ENCODE measurements around the gene ANOS1.

The ANOS1 gene

DNA sequence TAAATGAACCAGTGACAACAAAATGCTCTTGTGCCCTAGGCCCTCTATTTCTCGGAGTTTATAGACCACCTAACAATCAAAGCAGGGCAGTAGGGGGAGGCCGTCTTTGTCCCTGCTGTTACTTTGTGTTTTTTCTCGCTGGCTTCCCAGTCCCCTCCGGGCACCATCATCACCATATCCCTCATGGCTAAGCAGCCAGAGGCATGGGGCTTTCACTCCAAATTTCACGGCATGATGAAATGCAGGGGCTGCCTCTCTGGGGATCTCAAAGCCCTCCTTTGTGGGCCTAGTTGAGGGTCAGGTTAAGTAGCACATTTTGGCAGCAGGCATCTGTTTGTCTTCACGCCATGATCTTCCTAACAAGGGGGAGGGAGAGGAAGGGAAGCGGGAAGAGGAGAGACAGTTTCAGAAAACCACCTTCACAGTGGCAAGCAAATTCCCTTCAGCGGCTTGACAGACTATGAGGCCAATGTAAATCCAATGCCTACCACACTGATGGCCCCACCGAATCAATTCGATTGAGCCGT is 91.9 kb downstream of the ANOS1 start:
- TF ChIP-seq OSR1 (CRISPR knock-in tag; IDR thresholded peaks at IDR 0.05): no peak
- no peak for TF ChIP-seq BACH2 (CRISPR knock-in tag; IDR thresholded peaks at IDR 0.05; ENCODE audit: borderline replicate concordance)
- no peak for TF ChIP-seq SNAI2 (CRISPR knock-in tag; IDR thresholded peaks at IDR 0.05)
- TF ChIP-seq, protein P1, sequence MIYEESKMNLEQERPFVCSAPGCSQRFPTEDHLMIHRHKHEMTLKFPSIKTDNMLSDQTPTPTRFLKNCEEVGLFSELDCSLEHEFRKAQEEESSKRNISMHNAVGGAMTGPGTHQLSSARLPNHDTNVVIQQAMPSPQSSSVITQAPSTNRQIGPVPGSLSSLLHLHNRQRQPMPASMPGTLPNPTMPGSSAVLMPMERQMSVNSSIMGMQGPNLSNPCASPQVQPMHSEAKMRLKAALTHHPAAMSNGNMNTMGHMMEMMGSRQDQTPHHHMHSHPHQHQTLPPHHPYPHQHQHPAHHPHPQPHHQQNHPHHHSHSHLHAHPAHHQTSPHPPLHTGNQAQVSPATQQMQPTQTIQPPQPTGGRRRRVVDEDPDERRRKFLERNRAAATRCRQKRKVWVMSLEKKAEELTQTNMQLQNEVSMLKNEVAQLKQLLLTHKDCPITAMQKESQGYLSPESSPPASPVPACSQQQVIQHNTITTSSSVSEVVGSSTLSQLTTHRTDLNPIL (CRISPR knock-in tag; IDR thresholded peaks at IDR 0.05; ENCODE audit: low read depth): no peak
- TF ChIP-seq ARNTL (CRISPR knock-in tag; IDR thresholded peaks at IDR 0.05; ENCODE audit: borderline replicate concordance, low read depth): no peak
- no peak for TF ChIP-seq ZFP30 (CRISPR knock-in tag; IDR thresholded peaks at IDR 0.05)
- no peak for TF ChIP-seq ESRRG (CRISPR knock-in tag; IDR thresholded peaks at IDR 0.05)
- no peak for TF ChIP-seq ZNF565 (CRISPR knock-in tag; conservative IDR thresholded peaks at IDR 0.05; ENCODE audit: low read depth)
- TF ChIP-seq GLIS3 (CRISPR knock-in tag; IDR thresholded peaks at IDR 0.05): no peak
- no peak for TF ChIP-seq PPARA (CRISPR knock-in tag; IDR thresholded peaks at IDR 0.05; ENCODE audit: borderline replicate concordance)
- no peak for TF ChIP-seq CSRNP3 (CRISPR knock-in tag; IDR thresholded peaks at IDR 0.05)
- TF ChIP-seq, protein P2, sequence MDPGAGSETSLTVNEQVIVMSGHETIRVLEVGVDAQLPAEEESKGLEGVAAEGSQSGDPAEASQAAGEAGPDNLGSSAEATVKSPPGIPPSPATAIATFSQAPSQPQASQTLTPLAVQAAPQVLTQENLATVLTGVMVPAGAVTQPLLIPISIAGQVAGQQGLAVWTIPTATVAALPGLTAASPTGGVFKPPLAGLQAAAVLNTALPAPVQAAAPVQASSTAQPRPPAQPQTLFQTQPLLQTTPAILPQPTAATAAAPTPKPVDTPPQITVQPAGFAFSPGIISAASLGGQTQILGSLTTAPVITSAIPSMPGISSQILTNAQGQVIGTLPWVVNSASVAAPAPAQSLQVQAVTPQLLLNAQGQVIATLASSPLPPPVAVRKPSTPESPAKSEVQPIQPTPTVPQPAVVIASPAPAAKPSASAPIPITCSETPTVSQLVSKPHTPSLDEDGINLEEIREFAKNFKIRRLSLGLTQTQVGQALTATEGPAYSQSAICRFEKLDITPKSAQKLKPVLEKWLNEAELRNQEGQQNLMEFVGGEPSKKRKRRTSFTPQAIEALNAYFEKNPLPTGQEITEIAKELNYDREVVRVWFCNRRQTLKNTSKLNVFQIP (CRISPR knock-in tag; IDR thresholded peaks at IDR 0.05; ENCODE audit: borderline replicate concordance, low read depth): no peak
- TF ChIP-seq ZNF70 (CRISPR knock-in tag; IDR thresholded peaks at IDR 0.05): no peak
- no peak for TF ChIP-seq TOX (CRISPR knock-in tag; IDR thresholded peaks at IDR 0.05; ENCODE audit: borderline replicate concordance)
- TF ChIP-seq CSDC2 (CRISPR knock-in tag; IDR thresholded peaks at IDR 0.05): no peak
- TF ChIP-seq PATZ1 (CRISPR knock-in tag; IDR thresholded peaks at IDR 0.05; ENCODE audit: borderline replicate concordance): no peak

DNA sequence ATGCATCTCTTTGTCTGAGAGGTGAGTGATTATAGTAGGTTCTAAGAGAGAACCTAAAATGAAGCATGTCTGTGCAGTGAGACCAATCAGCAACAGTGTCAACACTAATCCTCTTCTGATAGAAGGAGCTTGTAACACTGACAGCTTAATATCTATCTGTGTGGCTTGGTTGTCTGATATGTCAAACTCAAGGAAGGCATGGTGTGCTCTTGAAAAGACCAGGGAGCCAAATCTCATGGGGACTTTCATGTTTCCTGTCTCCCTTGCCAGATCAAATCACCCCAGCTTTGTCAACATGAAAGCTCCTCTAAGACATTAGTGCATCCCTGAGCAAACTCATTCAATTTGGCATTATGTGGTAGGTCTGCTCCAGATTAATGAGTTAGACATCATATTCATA is 95.4 kb downstream of the ANOS1 start:
- ATAC-seq: no peak

More for the DNA sequence above, 91.9 kb downstream of the ANOS1 start:
- ATAC-seq: no peak

More for the DNA sequence above, 95.4 kb downstream of the ANOS1 start:
- TF ChIP-seq ISL1 (CRISPR knock-in tag; IDR thresholded peaks at IDR 0.05) (no peak), PATZ1 (CRISPR knock-in tag; IDR thresholded peaks at IDR 0.05; ENCODE audit: borderline replicate concordance) (no peak), OSR1 (CRISPR knock-in tag; IDR thresholded peaks at IDR 0.05) (no peak), TOX (CRISPR knock-in tag; IDR thresholded peaks at IDR 0.05; ENCODE audit: borderline replicate concordance) (no peak), ESRRG (CRISPR knock-in tag; IDR thresholded peaks at IDR 0.05) (no peak), ZNF565 (CRISPR knock-in tag; conservative IDR thresholded peaks at IDR 0.05; ENCODE audit: low read depth) (no peak), ZC3H10 (CRISPR knock-in tag; IDR thresholded peaks at IDR 0.05) (no peak), TSHZ2 (CRISPR knock-in tag; IDR thresholded peaks at IDR 0.05) (no peak), SNAI2 (CRISPR knock-in tag; IDR thresholded peaks at IDR 0.05) (no peak), ZNF70 (CRISPR knock-in tag; IDR thresholded peaks at IDR 0.05) (no peak), ARNTL (CRISPR knock-in tag; IDR thresholded peaks at IDR 0.05; ENCODE audit: borderline replicate concordance, low read depth) (no peak), GLIS3 (CRISPR knock-in tag; IDR thresholded peaks at IDR 0.05) (no peak), CSDC2 (CRISPR knock-in tag; IDR thresholded peaks at IDR 0.05) (no peak), TCF4 (CRISPR knock-in tag; IDR thresholded peaks at IDR 0.05; ENCODE audit: borderline replicate concordance) (no peak), ZFP3 (CRISPR knock-in tag; IDR thresholded peaks at IDR 0.05) (no peak)
- TF ChIP-seq, protein P2 (CRISPR knock-in tag; IDR thresholded peaks at IDR 0.05; ENCODE audit: borderline replicate concordance, low read depth): no peak
- TF ChIP-seq, protein P1 (CRISPR knock-in tag; IDR thresholded peaks at IDR 0.05; ENCODE audit: low read depth): no peak

Measured in SK-N-SH treated with all-trans-retinoic acid at 6 μM for 48 hours (cell line).